ENCODE data around the gene FADS1. TPM values are rescaled to one million over a fixed set of nuclear protein-coding genes. Genes with fewer than 3 reads are reported as not detected.

FADS1 gene
- total and polyA plus RNA-seq, 2 donors (not counting 3 experiments of a cell fraction or from before 2014, with no cell fraction given), result 110 to 121 TPM

DNA sequence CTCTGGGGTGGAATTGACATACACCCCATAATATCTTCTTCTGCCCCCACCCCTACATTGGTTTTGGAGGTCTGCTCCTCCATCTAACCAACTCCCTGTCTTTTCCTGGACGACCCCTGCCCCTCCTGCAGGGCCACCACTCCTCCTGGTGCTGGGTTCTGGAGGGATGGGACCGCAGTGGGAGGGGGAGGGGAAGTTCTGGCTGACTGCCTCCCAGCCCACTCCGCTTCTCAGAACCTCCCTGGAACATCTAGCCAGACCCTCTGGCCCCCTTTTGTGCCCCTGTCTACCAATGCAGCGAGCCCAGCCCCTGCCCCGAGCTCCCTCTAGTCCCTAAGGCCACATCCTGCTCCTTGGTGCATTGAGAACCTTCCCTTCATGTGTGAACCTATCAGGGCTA lies 63.1 kb downstream of the FADS1 start:
- BruUV-seq (replicated peaks), result no TSS peak
- CTCF ChIA-PET, result interaction anchor here (0.8 to 1.9 kb wide), 6 partner anchors 19 to 193 kb away, joined by 3 to 7 read pairs (median 4); no protein-coding TSS in a partner anchor
- H3K4me2 ChIP-seq (ENCODE audit: insufficient read depth, low read length), result no peak overlapping the region

More for the DNA sequence above, 63.1 kb downstream of the FADS1 start:
- dilution Hi-C loops (cut with MboI; ENCODE audit: extremely low pct_ligation_motif_present, low sequenced_read_pairs) (no loop called here), intact Hi-C loops (cut with micrococcal nuclease) (no loop called here)
- DNase-seq (ENCODE audit: low read depth, low spot score) (no peak), FAIRE-seq (no peak)
- H3K36me3 ChIP-seq (ENCODE audit: control insufficient read depth in 2 of 2, extremely low read depth in 1 of 2, insufficient read depth in 2 of 2, low read length in 2 of 2), result no peaks in the 10 kb centered on the region
- TF ChIP-seq, protein P1, sequence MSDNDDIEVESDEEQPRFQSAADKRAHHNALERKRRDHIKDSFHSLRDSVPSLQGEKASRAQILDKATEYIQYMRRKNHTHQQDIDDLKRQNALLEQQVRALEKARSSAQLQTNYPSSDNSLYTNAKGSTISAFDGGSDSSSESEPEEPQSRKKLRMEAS (IDR thresholded peaks at IDR 0.05; ENCODE audit: insufficient read depth, insufficient read length), result no peak
- TF ChIP-seq, protein P2, sequence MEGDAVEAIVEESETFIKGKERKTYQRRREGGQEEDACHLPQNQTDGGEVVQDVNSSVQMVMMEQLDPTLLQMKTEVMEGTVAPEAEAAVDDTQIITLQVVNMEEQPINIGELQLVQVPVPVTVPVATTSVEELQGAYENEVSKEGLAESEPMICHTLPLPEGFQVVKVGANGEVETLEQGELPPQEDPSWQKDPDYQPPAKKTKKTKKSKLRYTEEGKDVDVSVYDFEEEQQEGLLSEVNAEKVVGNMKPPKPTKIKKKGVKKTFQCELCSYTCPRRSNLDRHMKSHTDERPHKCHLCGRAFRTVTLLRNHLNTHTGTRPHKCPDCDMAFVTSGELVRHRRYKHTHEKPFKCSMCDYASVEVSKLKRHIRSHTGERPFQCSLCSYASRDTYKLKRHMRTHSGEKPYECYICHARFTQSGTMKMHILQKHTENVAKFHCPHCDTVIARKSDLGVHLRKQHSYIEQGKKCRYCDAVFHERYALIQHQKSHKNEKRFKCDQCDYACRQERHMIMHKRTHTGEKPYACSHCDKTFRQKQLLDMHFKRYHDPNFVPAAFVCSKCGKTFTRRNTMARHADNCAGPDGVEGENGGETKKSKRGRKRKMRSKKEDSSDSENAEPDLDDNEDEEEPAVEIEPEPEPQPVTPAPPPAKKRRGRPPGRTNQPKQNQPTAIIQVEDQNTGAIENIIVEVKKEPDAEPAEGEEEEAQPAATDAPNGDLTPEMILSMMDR (IDR thresholded peaks at IDR 0.05; ENCODE audit: extremely low read depth in 1 of 2, insufficient read depth in 1 of 2, low read depth in 1 of 2, low read length in 2 of 2), result no peak
- TF ChIP-seq POLR2AphosphoS5 (IDR thresholded peaks at IDR 0.05; ENCODE audit: insufficient read depth, low read depth, low read length) (no peak), FOS (IDR thresholded peaks at IDR 0.05; ENCODE audit: borderline replicate concordance, insufficient read depth, low read length) (no peak), MYC (IDR thresholded peaks at IDR 0.05; ENCODE audit: low read depth, low read length) (no peak), EZH2 (IDR thresholded peaks at IDR 0.05; ENCODE audit: borderline replicate concordance, low read depth, low read length, severe bottlenecking) (no peak), GATA2 (IDR thresholded peaks at IDR 0.05; ENCODE audit: insufficient read depth, insufficient read length, low read depth, low read length) (no peak), JUN (IDR thresholded peaks at IDR 0.05; ENCODE audit: borderline replicate concordance, insufficient read depth, insufficient read length, low read depth) (no peak), POLR2A (IDR thresholded peaks at IDR 0.05; ENCODE audit: low read depth, low read length) (no peak)
- H3K9me3 ChIP-seq (replicated peaks; ENCODE audit: control insufficient read depth, insufficient read depth, low read length), result no peaks in the 10 kb centered on the region
- no peaks in the 10 kb centered on the region for H3K9me1 ChIP-seq (replicated peaks; ENCODE audit: control insufficient read depth, extremely low read depth, insufficient read depth, low read length)
- H3K79me2 ChIP-seq (ENCODE audit: control insufficient read depth, insufficient read depth, low read length), result no peaks in the 10 kb centered on the region
- POLR2A ChIA-PET, result no interaction called here
- H3K27me3 ChIP-seq (ENCODE audit: control insufficient read depth in 2 of 2, insufficient read depth in 2 of 2, low read length in 2 of 2), result no peaks in the 10 kb centered on the region
- H3K9ac ChIP-seq (replicated peaks; ENCODE audit: extremely low read depth, insufficient read depth, low read length), result no peak overlapping the region
- no peaks in the 10 kb centered on the region for H4K20me1 ChIP-seq (replicated peaks; ENCODE audit: control insufficient read depth, extremely low read depth, insufficient read depth, low read length)
- H3K27ac ChIP-seq (ENCODE audit: insufficient read depth, low read depth, low read length), result no peak overlapping the region
- H3K4me3 ChIP-seq (replicated peaks in 1 of 3; ENCODE audit: insufficient read depth in 1 of 3, low read depth in 1 of 3, low read length in 3 of 3), result no peak overlapping the region
- H2AFZ ChIP-seq (ENCODE audit: low read depth, low read length), result no peak overlapping the region
- peaks cover 12% of the 10 kb centered on the region for H3K4me1 ChIP-seq (ENCODE audit: control insufficient read depth, extremely low read depth, insufficient read depth, low read length)

All from endothelial cell of umbilical vein (primary cell).